Kidney (tissue), 14 donors: Measurements from ENCODE around the gene SLC12A7. TPM values are rescaled to one million over a fixed set of nuclear protein-coding genes. Genes with fewer than 3 reads are reported as not detected.

ENCODE experiments used
- DNase-seq, 5 donors: peaks; one replicate each; pipeline ENCODE4 v3.0.0-alpha.2; 2013 to 2020
- FAIRE-seq: peaks from 2 replicates; lab custom pipeline; 2012; peaks lifted over from hg19 to GRCh38; lab: Jason Lieb, UNC
- H3K27ac ChIP-seq, 2 donors: one replicate each; pipeline ENCODE4 v1.7.0; 2013; ENCODE audit warnings: low read depth in 2 of 2, low read length in 2 of 2, inconsistent platforms in 1 of 2
- H3K27me3 ChIP-seq: one replicate; pipeline ENCODE4 v1.7.1; 2013; ENCODE audit warnings: low read length, inconsistent platforms; ENCODE audit not compliant: control insufficient read depth, insufficient read depth
- H3K36me3 ChIP-seq, 3 donors: one replicate each; pipeline versions ENCODE4 v1.7.0 to v1.7.1; 2013; ENCODE audit warnings: low read length in 3 of 3, control low read depth in 1 of 3, inconsistent platforms in 1 of 3; ENCODE audit not compliant: insufficient read depth in 3 of 3, control insufficient read depth in 2 of 3
- H3K4me1 ChIP-seq, 3 donors: one replicate each; pipeline versions ENCODE4 v1.7.0 to v1.7.1; 2013; ENCODE audit warnings: low read length in 3 of 3, inconsistent platforms in 1 of 3, low read depth in 1 of 3; ENCODE audit not compliant: control insufficient read depth in 2 of 3, insufficient read depth in 2 of 3
- H3K4me3 ChIP-seq, 3 donors: one replicate each; pipeline versions ENCODE4 v1.7.0 to v1.8.1; 2013; ENCODE audit warnings: low read length in 3 of 3, control low read depth in 1 of 3, inconsistent platforms in 1 of 3
- H3K9ac ChIP-seq, 3 donors: one replicate each; pipeline versions ENCODE4 v1.7.0 to v1.7.1; 2013; ENCODE audit warnings: low read length in 3 of 3, control low read depth in 1 of 3, inconsistent platforms in 1 of 3
- H3K9me3 ChIP-seq, 3 donors: one replicate each; pipeline versions ENCODE4 v1.7.0 to v1.7.1; 2013; ENCODE audit warnings: low read length in 3 of 3, control low read depth in 1 of 3, inconsistent platforms in 1 of 3; ENCODE audit not compliant: control insufficient read depth in 2 of 3, insufficient read depth in 1 of 3
- CTCF ChIP-seq: IDR thresholded peaks from 3 replicates; pipeline ENCODE4 v1.5.1; 2012; ENCODE audit warnings: mild to moderate bottlenecking, moderate library complexity, borderline replicate concordance; ENCODE audit not compliant: insufficient read depth; ENCODE audit errors: extremely low read depth
- intact Hi-C: fragments of 100-400 bp; cut with DNase I; formaldehyde crosslinking; loops from one replicate; pipeline ENCODE4 v1.11.1; 2022
- polyA plus RNA-seq: library from polyadenylated mRNA; stranded (reverse); fragments of 350-450 nt; fragmentation: Illumina TruSeq; extraction: RNeasy Lipid Tissue Mini Kit (QIAGEN cat#74804); gene quantifications from one replicate; pipeline ENCODE4 v1.2.3, GENCODE V29; 2014; ENCODE audit warnings: low read depth, low replicate concordance; ENCODE audit not compliant: insufficient read depth
- total RNA-seq: library from RNA; stranded (reverse); fragmentation: NEBNext Ultra II Directional; extraction: Animal tissue kit (Norgen Biotek cat#: 25700); gene quantifications from one replicate; pipeline ENCODE4 v1.2.1, GENCODE V29; 2021
- donor health status: control.
- donor health status: control.
- donor health status: control.
- donor health status: control.
- donor health status: control.
- donor health status: DM: yes; HTN: yes; CAD: no.
- donor health status: Normal renal cell carcinoma (clear cell type).

Gene SLC12A7
- total and polyA plus RNA-seq, 2 donors from 2014 or later, result 28.2 to 92.9 TPM

- Histone ChIP-seq H3K27ac (no peak overlapping the region), H3K4me1 (no peaks in the 10 kb centered on the region), H3K36me3 (peaks cover 0 to 49% (median 10%) of the 10 kb centered on the region in 3 donors), H3K9ac (no peak overlapping the region), H3K27me3 (no peaks in the 10 kb centered on the region), H3K4me3 (no peak overlapping the region), H3K9me3 (no peaks in the 10 kb centered on the region)
- TF ChIP-seq CTCF, result no peak
- DNase-seq (peak in 2 of 5 donors; percentile 51 to 83), FAIRE-seq (no peak)
- intact Hi-C loops, result no loop called here
Measured at GRCh38 chr5:1080432-1080831, 31.4 kb downstream of the SLC12A7 start.

- TF ChIP-seq CTCF, result no peak
- FAIRE-seq (no peak), DNase-seq (no peak)
- H3K9me3 ChIP-seq, result no peaks in the 10 kb centered on the region
- H3K4me3 ChIP-seq, result no peak overlapping the region
- intact Hi-C loops, result no loop called here
- peaks cover 0 to 50% (median 10%) of the 10 kb centered on the region in 3 donors for H3K36me3 ChIP-seq
- no peak overlapping the region for H3K9ac ChIP-seq
- H3K27ac ChIP-seq, result no peak overlapping the region
- no peaks in the 10 kb centered on the region for H3K27me3 ChIP-seq
- H3K4me1 ChIP-seq, result no peaks in the 10 kb centered on the region
Measured at GRCh38 chr5:1079961-1080360, 31.9 kb downstream of the SLC12A7 start.

GRCh38 chr5:1079486-1079885 is 32.4 kb downstream of the SLC12A7 start:
- no peak overlapping the region for H3K27ac ChIP-seq
- no peaks in the 10 kb centered on the region for H3K4me1 ChIP-seq
- TF ChIP-seq CTCF, result no peak
- no peak for DNase-seq
- no peaks in the 10 kb centered on the region for H3K27me3 ChIP-seq
- no peak for FAIRE-seq
- H3K36me3 ChIP-seq, result peaks cover 0 to 52% (median 10%) of the 10 kb centered on the region in 3 donors
- intact Hi-C loops, result no loop called here
- no peak overlapping the region for H3K4me3 ChIP-seq
- H3K9ac ChIP-seq, result no peak overlapping the region
- no peaks in the 10 kb centered on the region for H3K9me3 ChIP-seq

GRCh38 chr5:1078851-1079250 is 33.0 kb downstream of the SLC12A7 start:
- Histone ChIP-seq H3K9ac (no peak overlapping the region), H3K9me3 (no peaks in the 10 kb centered on the region), H3K4me3 (no peak overlapping the region), H3K27ac (no peak overlapping the region), H3K27me3 (no peaks in the 10 kb centered on the region), H3K36me3 (peaks cover 0 to 47% (median 10%) of the 10 kb centered on the region in 3 donors), H3K4me1 (no peaks in the 10 kb centered on the region)
- TF ChIP-seq CTCF, result no peak
- no peak for DNase-seq
- no peak for FAIRE-seq
- intact Hi-C loops, result no loop called here
